Gastroesophageal sphincter (tissue), 3 donors: ENCODE measurements around the gene FBXL4.

Experiments
- CTCF ChIP-seq, 4 experiments: fragments of 200-600 bp in 2 of 4; fragments of 450-650 bp in 2 of 4; sonication (generic) in 1 of 4; IDR thresholded peaks; one replicate each; pipeline ENCODE4 v1.5.1; 2017 to 2019; ENCODE audit warnings: antibody characterized with exemption in 4 of 4, mild to moderate bottlenecking in 2 of 4, moderate library complexity in 2 of 4
- POLR2A ChIP-seq, 2 donors: fragments of 450-650 bp; IDR thresholded peaks; one replicate each; pipeline ENCODE4 v1.6.1; 2017; ENCODE audit warnings: antibody characterized with exemption in 2 of 2, mild to moderate bottlenecking in 2 of 2, moderate library complexity in 1 of 2
- POLR2AphosphoS5 ChIP-seq: sonication (generic); formaldehyde crosslinking; IDR thresholded peaks from one replicate; pipeline ENCODE4 v1.6.1; 2017; ENCODE audit warnings: antibody characterized with exemption

- TF ChIP-seq POLR2A (IDR thresholded peaks at IDR 0.05) = no peak
- no peak for TF ChIP-seq POLR2AphosphoS5
- no peak for TF ChIP-seq CTCF (IDR thresholded peaks at IDR 0.05)
These were observed 26.6 kb upstream of the FBXL4 start for GRCh38 chr6:98974309-98974708.
